Endothelial cell of umbilical vein (primary cell): ENCODE measurements around the gene JARID2. TPM values are rescaled to one million over a fixed set of nuclear protein-coding genes. Genes with fewer than 3 reads are reported as not detected.

Experiments
- BruUV-seq: library from RNA; stranded (reverse); fragments of 400-500 nt; replicated peaks from 2 replicates; lab custom pipeline; 2021; lab: Mats Ljungman, UMichigan
- CTCF ChIA-PET: fragments of 300-600, 350-600 bp; sonication (Branson Sonifier 250); formaldehyde crosslinking; loops from one replicate; lab custom pipeline; 2021; ENCODE audit warnings: antibody characterized with exemption, inconsistent platforms; lab: Charles Lee
- POLR2A ChIA-PET: fragments of 300-600, 350-600 bp; sonication (Branson Sonifier 250); formaldehyde crosslinking; loops from one replicate; lab custom pipeline; 2021; ENCODE audit warnings: antibody characterized with exemption, inconsistent platforms; lab: Charles Lee
- DNase-seq: peaks from one replicate; pipeline ENCODE4 v3.0.0-alpha.2; 2011; ENCODE audit warnings: low read depth, low spot score
- FAIRE-seq: peaks from 2 replicates; lab custom pipeline; 2011; peaks lifted over from hg19 to GRCh38; lab: Jason Lieb, UNC
- H2AFZ ChIP-seq: 2 replicates; pipeline ENCODE4 v1.6.0; 2012; ENCODE audit warnings: low read depth, low read length, control low read depth, inconsistent platforms
- H3K27ac ChIP-seq: 2 replicates; pipeline ENCODE4 v1.5.1; 2011; ENCODE audit warnings: low read depth, mild to moderate bottlenecking, control low read depth, low read length, moderate library complexity; ENCODE audit not compliant: insufficient read depth
- H3K27me3 ChIP-seq, 2 experiments: 2 replicates each; pipeline versions ENCODE4 v1.6.0 to v1.6.1; 2011; ENCODE audit warnings: low read length in 2 of 2, mixed read lengths in 1 of 2; ENCODE audit not compliant: control insufficient read depth in 2 of 2, insufficient read depth in 2 of 2
- H3K36me3 ChIP-seq, 2 experiments: 2 replicates in 1 of 2; 3 replicates in 1 of 2; pipeline ENCODE4 v1.5.1; 2011; ENCODE audit warnings: low read length in 2 of 2, mild to moderate bottlenecking in 1 of 2, moderate library complexity in 1 of 2; ENCODE audit not compliant: control insufficient read depth in 2 of 2, insufficient read depth in 2 of 2; ENCODE audit errors: extremely low read depth in 1 of 2
- H3K4me1 ChIP-seq: 3 replicates; pipeline ENCODE4 v1.5.1; 2011; ENCODE audit warnings: mild to moderate bottlenecking, low read length; ENCODE audit not compliant: control insufficient read depth, insufficient read depth; ENCODE audit errors: extremely low read depth
- H3K4me2 ChIP-seq: 2 replicates; pipeline ENCODE4 v1.6.1; 2011; ENCODE audit warnings: low read length, control low read depth, mixed read lengths; ENCODE audit not compliant: insufficient read depth
- H3K4me3 ChIP-seq, 3 experiments: fragments of 200-600 bp in 1 of 3; sonication (generic), shearing (Covaris generic) in 1 of 3; replicated peaks in 1 of 3; 2 replicates each; pipeline ENCODE4 v1.5.1; 2011 to 2016; ENCODE audit warnings: control low read depth in 3 of 3, low read length in 3 of 3, mild to moderate bottlenecking in 2 of 3, inconsistent platforms in 1 of 3, low read depth in 1 of 3, moderate library complexity in 1 of 3; ENCODE audit not compliant: insufficient read depth in 1 of 3
- H3K79me2 ChIP-seq: 2 replicates; pipeline ENCODE4 v1.6.0; 2012; ENCODE audit warnings: low read length, inconsistent platforms; ENCODE audit not compliant: control insufficient read depth, insufficient read depth
- H3K9ac ChIP-seq: replicated peaks from 2 replicates; pipeline ENCODE3; 2011; ENCODE audit warnings: low read length, control low read depth; ENCODE audit not compliant: insufficient read depth; ENCODE audit errors: extremely low read depth
- H3K9me1 ChIP-seq: replicated peaks from 3 replicates; pipeline ENCODE4 v1.6.0; 2011; ENCODE audit warnings: mild to moderate bottlenecking, low read length; ENCODE audit not compliant: control insufficient read depth, insufficient read depth; ENCODE audit errors: extremely low read depth
- H3K9me3 ChIP-seq: replicated peaks from 2 replicates; pipeline ENCODE4 v1.5.1; 2012; ENCODE audit warnings: low read length, inconsistent platforms; ENCODE audit not compliant: control insufficient read depth, insufficient read depth
- H4K20me1 ChIP-seq: replicated peaks from 2 replicates; pipeline ENCODE3; 2011; ENCODE audit warnings: mild to moderate bottlenecking, low read length; ENCODE audit not compliant: control insufficient read depth, insufficient read depth; ENCODE audit errors: extremely low read depth
- EZH2 ChIP-seq: IDR thresholded peaks from 2 replicates; pipeline ENCODE4 v1.6.1; 2012; ENCODE audit warnings: borderline replicate concordance, low read depth, mild to moderate bottlenecking, moderate library complexity, low read length, inconsistent platforms; ENCODE audit not compliant: severe bottlenecking
- FOS ChIP-seq: IDR thresholded peaks from 2 replicates; pipeline ENCODE4 v1.6.1; 2011; ENCODE audit warnings: mild to moderate bottlenecking, low read length, moderate library complexity, borderline replicate concordance; ENCODE audit not compliant: insufficient read depth
- GATA2 ChIP-seq: IDR thresholded peaks from 2 replicates; pipeline ENCODE4 v1.7.0; 2011; ENCODE audit warnings: low read depth, mild to moderate bottlenecking, moderate library complexity, mixed read lengths, low read length; ENCODE audit not compliant: insufficient read length, insufficient read depth
- JUN ChIP-seq: IDR thresholded peaks from 2 replicates; pipeline ENCODE4 v1.6.1; 2011; ENCODE audit warnings: borderline replicate concordance, low read depth; ENCODE audit not compliant: insufficient read length, insufficient read depth
- MAX ChIP-seq: IDR thresholded peaks from 2 replicates; pipeline ENCODE4 v1.6.1; 2011; ENCODE audit not compliant: insufficient read depth, insufficient read length
- MYC ChIP-seq: IDR thresholded peaks from one replicate; pipeline ENCODE4 v1.6.1; 2011; ENCODE audit warnings: mild to moderate bottlenecking, low read depth, low read length
- POLR2A ChIP-seq: IDR thresholded peaks from 2 replicates; pipeline ENCODE4 v1.6.1; 2012; ENCODE audit warnings: low read depth, mild to moderate bottlenecking, control low read depth, low read length
- POLR2AphosphoS5 ChIP-seq: IDR thresholded peaks from 2 replicates; pipeline ENCODE4 v1.6.1; 2012; ENCODE audit warnings: low read depth, mild to moderate bottlenecking, control low read depth, low read length, moderate library complexity; ENCODE audit not compliant: insufficient read depth
- dilution Hi-C: fragments of 300-500 bp; cut with MboI; formaldehyde crosslinking; loops from one replicate; pipeline ENCODE4 v1.15.0; 2019; ENCODE audit warnings: low sequenced_read_pairs; ENCODE audit not compliant: extremely low pct_ligation_motif_present
- intact Hi-C: fragments of 100-400 bp; cut with micrococcal nuclease; formaldehyde crosslinking; loops from one replicate; pipeline ENCODE4 v1.10.0; 2022
- polyA plus RNA-seq, 4 experiments: library from polyadenylated mRNA; depleted of rRNA in 3 of 4; stranded (reverse) in 3 of 4; unstranded in 1 of 4; fragments of >200 nt; gene quantifications; 2 replicates each; pipeline versions ENCODE4 v1.2.1 to v1.2.3, GENCODE V29; 2011 to 2012; ENCODE audit warnings: missing spikeins in 1 of 4
- total RNA-seq: library from RNA; stranded (reverse); gene quantifications from 2 replicates; pipeline ENCODE4 v1.2.3, GENCODE V29; 2021
- TF ChIP-seq, protein P1 (sequence below), 2 donors: IDR thresholded peaks; 1 replicate in 1 of 2; 2 replicates in 1 of 2; pipeline ENCODE4 v1.5.1; 2011; ENCODE audit warnings: low read length in 2 of 2, mild to moderate bottlenecking in 2 of 2, moderate library complexity in 2 of 2, control low read depth in 1 of 2, inconsistent platforms in 1 of 2, low read depth in 1 of 2; ENCODE audit not compliant: insufficient read depth in 1 of 2; ENCODE audit errors: extremely low read depth in 1 of 2

Gene JARID2
- total and polyA plus RNA-seq, 2 donors (not counting 3 experiments of a cell fraction or from before 2014, with no cell fraction given), result 2.9 to 10.6 TPM

DNA sequence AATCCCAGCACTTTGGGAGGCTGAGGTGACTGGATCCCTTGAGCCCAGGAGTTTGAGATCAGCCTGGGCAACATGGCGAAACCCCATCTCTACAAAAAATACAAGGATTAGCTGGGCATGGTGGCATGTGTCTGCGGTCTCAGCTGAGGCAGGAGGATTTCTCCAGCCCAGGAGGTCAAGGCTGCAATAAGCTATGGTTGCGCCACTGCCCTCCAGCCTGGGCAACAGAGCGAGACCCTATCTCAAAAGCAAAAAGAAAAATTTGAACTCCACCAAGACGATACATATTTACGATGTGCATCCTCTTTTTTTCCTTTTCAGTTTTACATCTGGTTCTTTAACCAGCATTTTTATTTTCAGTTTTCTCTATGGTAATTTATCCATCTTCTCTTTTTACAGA lies 162.1 kb downstream of the JARID2 start:
- Histone ChIP-seq H3K9ac (no peak overlapping the region), H3K4me1 (no peaks in the 10 kb centered on the region), H3K9me1 (no peaks in the 10 kb centered on the region), H3K79me2 (no peaks in the 10 kb centered on the region), H3K27ac (no peak overlapping the region), H3K9me3 (no peaks in the 10 kb centered on the region), H4K20me1 (no peaks in the 10 kb centered on the region), H2AFZ (no peak overlapping the region), H3K4me3 (no peak overlapping the region), H3K27me3 (no peaks in the 10 kb centered on the region), H3K4me2 (no peak overlapping the region), H3K36me3 (no peaks in the 10 kb centered on the region)
- POLR2A ChIA-PET, result interaction anchor here (0.6 kb wide), 1 partner anchor 56 kb away, joined by 3 read pairs; no protein-coding TSS in a partner anchor
- FAIRE-seq (no peak), DNase-seq (no peak)
- intact Hi-C loops, result no loop called here
- CTCF ChIA-PET, result interaction anchor here (1.0 kb wide), 1 partner anchor 13 kb away, joined by 3 read pairs; no protein-coding TSS in a partner anchor
- BruUV-seq, result no TSS peak
- dilution Hi-C loops, result no loop called here
- TF ChIP-seq JUN, result no peak
- no peak for TF ChIP-seq POLR2AphosphoS5
- no peak for TF ChIP-seq POLR2A
- TF ChIP-seq GATA2, result no peak
- TF ChIP-seq, protein P1, sequence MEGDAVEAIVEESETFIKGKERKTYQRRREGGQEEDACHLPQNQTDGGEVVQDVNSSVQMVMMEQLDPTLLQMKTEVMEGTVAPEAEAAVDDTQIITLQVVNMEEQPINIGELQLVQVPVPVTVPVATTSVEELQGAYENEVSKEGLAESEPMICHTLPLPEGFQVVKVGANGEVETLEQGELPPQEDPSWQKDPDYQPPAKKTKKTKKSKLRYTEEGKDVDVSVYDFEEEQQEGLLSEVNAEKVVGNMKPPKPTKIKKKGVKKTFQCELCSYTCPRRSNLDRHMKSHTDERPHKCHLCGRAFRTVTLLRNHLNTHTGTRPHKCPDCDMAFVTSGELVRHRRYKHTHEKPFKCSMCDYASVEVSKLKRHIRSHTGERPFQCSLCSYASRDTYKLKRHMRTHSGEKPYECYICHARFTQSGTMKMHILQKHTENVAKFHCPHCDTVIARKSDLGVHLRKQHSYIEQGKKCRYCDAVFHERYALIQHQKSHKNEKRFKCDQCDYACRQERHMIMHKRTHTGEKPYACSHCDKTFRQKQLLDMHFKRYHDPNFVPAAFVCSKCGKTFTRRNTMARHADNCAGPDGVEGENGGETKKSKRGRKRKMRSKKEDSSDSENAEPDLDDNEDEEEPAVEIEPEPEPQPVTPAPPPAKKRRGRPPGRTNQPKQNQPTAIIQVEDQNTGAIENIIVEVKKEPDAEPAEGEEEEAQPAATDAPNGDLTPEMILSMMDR (IDR thresholded peaks at IDR 0.05; ENCODE audit: extremely low read depth in 1 of 2, insufficient read depth in 1 of 2, low read depth in 1 of 2, low read length in 2 of 2), result no peak
- TF ChIP-seq MYC, result no peak
- no peak for TF ChIP-seq EZH2
- TF ChIP-seq MAX, result no peak
- TF ChIP-seq FOS, result no peak
